SK-N-SH (cell line): ENCODE data around the gene LCNL1. TPM values are rescaled to one million over a fixed set of nuclear protein-coding genes. Genes with fewer than 3 reads are reported as not detected.

ENCODE experiments used
- CTCF ChIA-PET: fragments of 300-600, 350-600 bp; formaldehyde crosslinking; extraction: SDS; loops from one replicate; lab custom pipeline; 2021; lab: Yijun Ruan, JAX
- POLR2A ChIA-PET: fragments of 350-600 bp; sonication (Branson Sonifier 250); formaldehyde crosslinking; extraction: SDS; loops from one replicate; lab custom pipeline; 2020; ENCODE audit warnings: antibody characterized with exemption, inconsistent platforms; lab: Yijun Ruan, JAX
- DNase-seq: peaks from one replicate; pipeline ENCODE4 v3.0.0; 2012
- H2AFZ ChIP-seq: fragments of 200-600 bp; sonication (generic); 2 replicates; pipeline ENCODE4 v1.8.1; 2016; ENCODE audit warnings: antibody characterized with exemption, mild to moderate bottlenecking, low read depth
- H3F3A ChIP-seq: fragments of 200-600 bp; sonication (generic); replicated peaks from 2 replicates; pipeline ENCODE3; 2016; ENCODE audit warnings: antibody characterized with exemption, mild to moderate bottlenecking; ENCODE audit not compliant: insufficient read depth
- H3K27ac ChIP-seq, 2 experiments: fragments of 200-500 bp in 1 of 2; fragments of 200-600 bp in 1 of 2; sonication (Bioruptor generic) in 1 of 2; sonication (generic), shearing (Covaris generic) in 1 of 2; 2 replicates each; pipeline versions ENCODE4 v1.5.1 to v1.6.1; 2014 to 2016; ENCODE audit warnings: low read depth in 2 of 2, inconsistent platforms in 1 of 2, low read length in 1 of 2, mild to moderate bottlenecking in 1 of 2, mixed read lengths in 1 of 2
- H3K27me3 ChIP-seq: fragments of 200-600 bp; sonication (generic), shearing (Covaris generic); 2 replicates; pipeline ENCODE4 v1.6.1; 2016; ENCODE audit warnings: mixed run types; ENCODE audit not compliant: insufficient read depth
- H3K36me3 ChIP-seq, 2 experiments: fragments of 200-500 bp in 1 of 2; fragments of 200-600 bp in 1 of 2; sonication (Bioruptor generic) in 1 of 2; sonication (generic) in 1 of 2; replicated peaks in 1 of 2; 2 replicates each; pipeline versions ENCODE3 to v1.5.1; 2014 to 2016; ENCODE audit warnings: low read length in 1 of 2, mild to moderate bottlenecking in 1 of 2; ENCODE audit not compliant: insufficient read depth in 2 of 2, control insufficient read depth in 1 of 2
- H3K4me1 ChIP-seq, 2 experiments: fragments of 200-500 bp in 1 of 2; fragments of 200-600 bp in 1 of 2; sonication (Bioruptor generic) in 1 of 2; sonication (generic), shearing (Covaris generic) in 1 of 2; 2 replicates each; pipeline versions ENCODE4 v1.5.1 to v1.6.1; 2014 to 2016; ENCODE audit warnings: low read depth in 1 of 2, low read length in 1 of 2, mixed run types in 1 of 2; ENCODE audit not compliant: insufficient read depth in 2 of 2, control insufficient read depth in 1 of 2
- H3K4me2 ChIP-seq: fragments of 200-600 bp; sonication (generic), shearing (Covaris generic); 2 replicates; pipeline ENCODE4 v1.6.1; 2017; ENCODE audit warnings: mixed run types
- H3K4me3 ChIP-seq, 2 experiments: fragments of 200-500 bp in 1 of 2; fragments of 200-600 bp in 1 of 2; sonication (Bioruptor generic) in 1 of 2; sonication (generic), shearing (Covaris generic) in 1 of 2; 2 replicates each; pipeline versions ENCODE4 v1.5.1 to v1.8.1; 2014 to 2016; ENCODE audit warnings: low read depth in 2 of 2, inconsistent platforms in 1 of 2, low read length in 1 of 2, mild to moderate bottlenecking in 1 of 2, mixed read lengths in 1 of 2, moderate library complexity in 1 of 2
- H3K79me2 ChIP-seq: fragments of 200-600 bp; sonication (generic); 2 replicates; pipeline ENCODE4 v1.8.1; 2017; ENCODE audit warnings: mild to moderate bottlenecking; ENCODE audit not compliant: insufficient read depth
- H3K9ac ChIP-seq: fragments of 200-600 bp; sonication (generic); 2 replicates; pipeline ENCODE4 v1.6.1; 2017; ENCODE audit warnings: mixed run types
- H3K9me2 ChIP-seq: fragments of 200-600 bp; sonication (generic); 2 replicates; pipeline ENCODE4 v1.6.1; 2017; ENCODE audit warnings: mixed run types
- H3K9me3 ChIP-seq: fragments of 200-600 bp; sonication (generic); 2 replicates; pipeline ENCODE4 v1.6.1; 2017; ENCODE audit warnings: mixed run types, mild to moderate bottlenecking, moderate library complexity
- H4K20me1 ChIP-seq: fragments of 200-600 bp; sonication (generic); 2 replicates; pipeline ENCODE4 v1.6.1; 2017; ENCODE audit warnings: mild to moderate bottlenecking, mixed run types; ENCODE audit not compliant: insufficient read depth
- CHD2 ChIP-seq: fragments of 150-350 bp; IDR thresholded peaks from 2 replicates; pipeline ENCODE4 v1.6.1; 2018; ENCODE audit warnings: low read length; ENCODE audit not compliant: partially characterized antibody
- ELF1 ChIP-seq: IDR thresholded peaks from 2 replicates; pipeline ENCODE4 v1.4.0; 2012
- FOXJ3 ChIP-seq: sonication (generic); formaldehyde crosslinking; IDR thresholded peaks from 2 replicates; pipeline ENCODE4 v1.5.1; 2020; ENCODE audit warnings: mild to moderate bottlenecking, missing genetic modification reagents
- GABPA ChIP-seq: IDR thresholded peaks from 2 replicates; pipeline ENCODE4 v1.4.0; 2012; ENCODE audit warnings: low read depth, mild to moderate bottlenecking
- GATA2 ChIP-seq: sonication (generic); formaldehyde crosslinking; IDR thresholded peaks from 2 replicates; pipeline ENCODE4 v1.5.0; 2020; ENCODE audit warnings: mild to moderate bottlenecking, missing genetic modification reagents
- IRF3 ChIP-seq: fragments of 150-350 bp; IDR thresholded peaks from 2 replicates; pipeline ENCODE4 v1.6.1; 2016; ENCODE audit warnings: mild to moderate bottlenecking, low read depth, low read length
- JUND ChIP-seq: IDR thresholded peaks from 2 replicates; pipeline ENCODE4 v1.4.0; 2012
- MXI1 ChIP-seq: IDR thresholded peaks from 2 replicates; pipeline ENCODE4 v1.6.1; 2012; ENCODE audit warnings: mild to moderate bottlenecking, low read depth, low read length, improper control_type of control experiment
- NFIC ChIP-seq: IDR thresholded peaks from 2 replicates; pipeline ENCODE4 v1.4.0; 2012; ENCODE audit warnings: borderline replicate concordance
- PBX3 ChIP-seq: IDR thresholded peaks from 2 replicates; pipeline ENCODE4; 2012
- POLR2AphosphoS5 ChIP-seq: IDR thresholded peaks from 2 replicates; pipeline ENCODE4 v1.6.1; 2012; ENCODE audit warnings: low read depth, low read length
- RAD21 ChIP-seq: IDR thresholded peaks from 2 replicates; pipeline ENCODE4 v1.6.1; 2012; ENCODE audit warnings: mild to moderate bottlenecking, low read length
- REST ChIP-seq: IDR thresholded peaks from 2 replicates; pipeline ENCODE4 v1.6.1; 2012; ENCODE audit warnings: mild to moderate bottlenecking, low read depth, low read length, moderate library complexity
- RFX5 ChIP-seq: IDR thresholded peaks from 2 replicates; pipeline ENCODE4 v1.6.1; 2012; ENCODE audit warnings: mild to moderate bottlenecking, improper control_type of control experiment, low read length
- SIN3A ChIP-seq: IDR thresholded peaks from 2 replicates; pipeline ENCODE4 v1.6.1; 2012; ENCODE audit warnings: low read depth, mild to moderate bottlenecking, low read length, moderate library complexity, borderline replicate concordance
- SMC3 ChIP-seq: IDR thresholded peaks from 2 replicates; pipeline ENCODE4 v1.6.1; 2012; ENCODE audit warnings: low read depth, low read length, improper control_type of control experiment
- TCF12 ChIP-seq: IDR thresholded peaks from 2 replicates; pipeline ENCODE4 v1.4.0; 2012
- TEAD4 ChIP-seq: IDR thresholded peaks from 2 replicates; pipeline ENCODE4 v1.4.0; 2012; ENCODE audit warnings: mild to moderate bottlenecking, borderline replicate concordance; ENCODE audit not compliant: insufficient read depth
- USF1 ChIP-seq: IDR thresholded peaks from 2 replicates; pipeline ENCODE4 v1.4.0; 2012; ENCODE audit warnings: low read depth, borderline replicate concordance
- ZBTB33 ChIP-seq: IDR thresholded peaks from 2 replicates; pipeline ENCODE4 v1.4.0; 2012; ENCODE audit warnings: low read depth, borderline replicate concordance
- WGBS: methylation state at CpG from one replicate; pipeline ENCODE4 v1.1.6; 2017; ENCODE audit warnings: low lambda C conversion rate; 5-methylcytosine and 5-hydroxymethylcytosine counted together
- polyA plus RNA-seq, 3 experiments: library from polyadenylated mRNA; depleted of rRNA; stranded (reverse); fragments of >200 nt; gene quantifications; 2 replicates each; pipeline ENCODE4 v1.2.3, GENCODE V29; 2012

The LCNL1 gene
- polyA plus RNA-seq, 1 of the 3 experiments (the other 2 are of a cell fraction), result not detected

GRCh38 chr9:136985853-136986252, 3.1 kb downstream of the LCNL1 start:
- Histone ChIP-seq H3K4me3 (no peak overlapping the region), H2AFZ (no peak overlapping the region), H3K9me3 (no peaks in the 10 kb centered on the region), H3K9me2 (no peaks in the 10 kb centered on the region), H4K20me1 (no peaks in the 10 kb centered on the region), H3K27me3 (no peaks in the 10 kb centered on the region), H3K4me1 (peaks cover 0 to 5% of the 10 kb centered on the region in 2 experiments; a peak in 1 of 4 replicates), H3K4me2 (no peak overlapping the region), H3K9ac (no peak overlapping the region), H3K79me2 (no peaks in the 10 kb centered on the region), H3F3A (no peaks in the 10 kb centered on the region), H3K36me3 (no peaks in the 10 kb centered on the region)
- CTCF ChIA-PET, result interaction anchor here (1.1 to 1.2 kb wide), 2 partner anchors 42 to 43 kb away, joined by 3 read pairs; partner anchors contain the start of gene FBXW5
- DNase-seq, result no peak
- 93% methylated on average over 10 of the region's 33 CpGs for WGBS
- POLR2A ChIA-PET, result no interaction called here
- no peak for TF ChIP-seq JUND
- no peak for TF ChIP-seq GATA2
- TF ChIP-seq NFIC, result no peak
- TF ChIP-seq SIN3A, result no peak
- TF ChIP-seq, all 33 proteins: peak for 0
- H3K27ac ChIP-seq, result no peak overlapping the region

GRCh38 chr9:136988872-136989271, 6.1 kb downstream of the LCNL1 start:
- ChIA-PET CTCF (interaction anchor here (0.6 to 1.2 kb wide), 4 partner anchors 40 to 227 kb away, joined by 3 to 6 read pairs (median 3); no protein-coding TSS in a partner anchor), POLR2A (interaction anchor here (0.6 kb wide), 1 partner anchor 142 kb away, joined by 4 read pairs; no protein-coding TSS in a partner anchor)
- H3F3A ChIP-seq, result no peaks in the 10 kb centered on the region
- no peak overlapping the region for H3K9ac ChIP-seq
- no peak overlapping the region for H3K27ac ChIP-seq
- no peak for TF ChIP-seq TEAD4
- TF ChIP-seq MXI1, result no peak
- TF ChIP-seq SMC3, result no peak
- TF ChIP-seq REST, result no peak
- TF ChIP-seq USF1, result no peak
- TF ChIP-seq FOXJ3 (CRISPR knock-in tag), result no peak
- no peak for TF ChIP-seq GABPA
- TF ChIP-seq RAD21, result no peak
- TF ChIP-seq PBX3, result no peak
- TF ChIP-seq IRF3, result no peak
- TF ChIP-seq TCF12, result no peak
- no peak for TF ChIP-seq NFIC
- TF ChIP-seq CHD2, result no peak
- no peak for TF ChIP-seq GATA2
- no peak for TF ChIP-seq ELF1
- no peak for TF ChIP-seq ZBTB33
- TF ChIP-seq POLR2AphosphoS5, result no peak
- no peak for TF ChIP-seq RFX5
- no peak overlapping the region for H3K4me3 ChIP-seq
- no peak overlapping the region; the same call in 1 of the 2 replicates for H2AFZ ChIP-seq
- H3K9me2 ChIP-seq, result no peaks in the 10 kb centered on the region
- 92% methylated on average over 4 of the region's 4 CpGs for WGBS
- peaks cover 15% of the 10 kb centered on the region; the same call in 1 of the 2 replicates for H3K79me2 ChIP-seq
- peaks cover 0 to 11% of the 10 kb centered on the region in 2 experiments; a peak in 1 of 4 replicates for H3K4me1 ChIP-seq
- 0 out of 2 replicates have a peak, but pooled peaks cover 3% of the 10 kb centered on the region for H4K20me1 ChIP-seq
- H3K4me2 ChIP-seq, result no peak overlapping the region
- no peaks in the 10 kb centered on the region for H3K9me3 ChIP-seq
- no peak for DNase-seq
- H3K27me3 ChIP-seq, result no peaks in the 10 kb centered on the region
- H3K36me3 ChIP-seq, result peaks cover 0 to 5% of the 10 kb centered on the region in 2 experiments
